GM12878 (cell line): Measurements from ENCODE around the gene DMRTB1. TPM values are rescaled to one million over a fixed set of nuclear protein-coding genes. Genes with fewer than 3 reads are reported as not detected.

ENCODE experiments used
- ATAC-seq: fragments of 200-7000 bp; cut with Tn5 transposase; 3 replicates; pipeline ENCODE4 v1.9.1; 2020; ENCODE audit warnings: mild to moderate bottlenecking, moderate library complexity
- BruUV-seq: library from RNA; stranded (reverse); fragments of 400-500 nt; replicated peaks from 2 replicates; lab custom pipeline; 2021; lab: Mats Ljungman, UMichigan
- CTCF ChIA-PET: fragments of 300-600 bp; sonication (Branson Sonifier 250); formaldehyde crosslinking; extraction: SDS; loops from one replicate; lab custom pipeline; 2021; ENCODE audit warnings: inconsistent platforms; lab: Yijun Ruan, JAX
- POLR2A ChIA-PET: fragments of 350-600 bp; formaldehyde crosslinking; extraction: SDS; loops from one replicate; lab custom pipeline; 2021; ENCODE audit warnings: inconsistent platforms; lab: Charles Lee
- RAD21 ChIA-PET: fragments of 300-600 bp; sonication (Branson Sonifier 250); formaldehyde crosslinking; loops from one replicate; lab custom pipeline; 2023; ENCODE audit warnings: antibody characterized with exemption; ENCODE audit not compliant: unreplicated experiment; lab: Charles Lee
- SMC1A ChIA-PET: fragments of 300-600 bp; sonication (Branson Sonifier 250); formaldehyde crosslinking; loops from one replicate; lab custom pipeline; 2023; ENCODE audit not compliant: unreplicated experiment, uncharacterized antibody; lab: Charles Lee
- DNase-seq: peaks from one replicate; pipeline ENCODE4 v3.0.0-alpha.2; 2011; ENCODE audit warnings: low read depth, low spot score
- FAIRE-seq: peaks from 3 replicates; lab custom pipeline; 2011; peaks lifted over from hg19 to GRCh38; lab: Jason Lieb, UNC
- H2AFZ ChIP-seq: 2 replicates; pipeline ENCODE4 v1.6.0; 2011; ENCODE audit warnings: low read depth, low read length, control low read depth; ENCODE audit not compliant: control insufficient read depth
- H3K27ac ChIP-seq: 2 replicates; pipeline ENCODE4 v1.5.1; 2011; ENCODE audit warnings: control low read depth; ENCODE audit not compliant: control insufficient read depth, insufficient read depth
- H3K27me3 ChIP-seq, 2 experiments: replicated peaks in 1 of 2; 2 replicates each; pipeline versions ENCODE4 v1.6.0 to v1.6.1; 2011; ENCODE audit warnings: low read length in 1 of 2; ENCODE audit not compliant: control insufficient read depth in 2 of 2, insufficient read depth in 2 of 2
- H3K36me3 ChIP-seq, 2 experiments: 2 replicates each; pipeline ENCODE4 v1.5.1; 2011; ENCODE audit warnings: low read length in 1 of 2; ENCODE audit not compliant: control insufficient read depth in 2 of 2, insufficient read depth in 2 of 2
- H3K4me1 ChIP-seq: 2 replicates; pipeline ENCODE4 v1.6.1; 2011; ENCODE audit warnings: mild to moderate bottlenecking, low read length, moderate library complexity, mixed read lengths; ENCODE audit not compliant: control insufficient read depth, insufficient read depth
- H3K4me2 ChIP-seq: 2 replicates; pipeline ENCODE4 v1.6.0; 2011; ENCODE audit warnings: control low read depth; ENCODE audit not compliant: control insufficient read depth, insufficient read depth
- H3K4me3 ChIP-seq: fragments of 200-600 bp; sonication (generic); 2 replicates; pipeline ENCODE4 v1.5.1; 2016
- H3K79me2 ChIP-seq: 2 replicates; pipeline ENCODE4 v1.6.0; 2011; ENCODE audit warnings: low read length; ENCODE audit not compliant: control insufficient read depth, insufficient read depth
- H3K9ac ChIP-seq: 2 replicates; pipeline ENCODE4 v1.8.0; 2011; ENCODE audit warnings: low read length, control low read depth, mixed read lengths; ENCODE audit not compliant: control insufficient read depth, insufficient read depth
- H3K9me3 ChIP-seq: replicated peaks from 3 replicates; pipeline ENCODE4 v1.5.1; 2011; ENCODE audit warnings: mild to moderate bottlenecking, low read length; ENCODE audit not compliant: control insufficient read depth, insufficient read depth
- H4K20me1 ChIP-seq: 2 replicates; pipeline ENCODE4 v1.6.0; 2011; ENCODE audit not compliant: control insufficient read depth, insufficient read depth
- KDM1A ChIP-seq: fragments of 200-600 bp; sonication (generic); IDR thresholded peaks from 2 replicates; pipeline ENCODE4 v1.6.1; 2016; ENCODE audit warnings: borderline replicate concordance
- KLF5 ChIP-seq: fragments of 450-650 bp; IDR thresholded peaks from 2 replicates; pipeline ENCODE4 v1.6.1; 2014; ENCODE audit warnings: mild to moderate bottlenecking; ENCODE audit not compliant: partially characterized antibody
- MYC ChIP-seq: IDR thresholded peaks from 2 replicates; pipeline ENCODE4 v1.6.1; 2011; ENCODE audit warnings: mild to moderate bottlenecking, low read length, moderate library complexity, inconsistent platforms; ENCODE audit not compliant: insufficient read depth, insufficient replicate concordance, insufficient read length, severe bottlenecking
- NR2F1 ChIP-seq: fragments of 450-650 bp; conservative IDR thresholded peaks from 2 replicates; pipeline ENCODE4 v1.6.1; 2017; ENCODE audit warnings: mild to moderate bottlenecking
- PAX5 ChIP-seq: IDR thresholded peaks from 2 replicates; pipeline ENCODE4 v1.6.1; 2011; ENCODE audit warnings: low read depth, low read length, borderline replicate concordance
- PBX3 ChIP-seq: IDR thresholded peaks from 2 replicates; pipeline ENCODE4 v1.6.1; 2011; ENCODE audit warnings: mild to moderate bottlenecking, low read depth, low read length, moderate library complexity; ENCODE audit not compliant: insufficient replicate concordance
- POU2F2 ChIP-seq: IDR thresholded peaks from 3 replicates; pipeline ENCODE4 v1.6.1; 2011; ENCODE audit warnings: low read depth, mild to moderate bottlenecking, low read length, borderline replicate concordance
- SMC3 ChIP-seq: IDR thresholded peaks from 2 replicates; pipeline ENCODE4 v1.6.1; 2011; ENCODE audit warnings: low read length, improper control_type of control experiment, borderline replicate concordance
- ZBTB4 ChIP-seq: fragments of 450-650 bp; formaldehyde crosslinking; IDR thresholded peaks from 2 replicates; pipeline ENCODE4 v1.4.0; 2022; ENCODE audit warnings: mild to moderate bottlenecking, moderate library complexity
- ZNF384 ChIP-seq: IDR thresholded peaks from 2 replicates; pipeline ENCODE4 v1.6.1; 2012; ENCODE audit warnings: low read depth, mild to moderate bottlenecking, low read length, improper control_type of control experiment, borderline replicate concordance
- WGBS: methylation state at CpG from one replicate; pipeline ENCODE4 v1.1.6; 2016; ENCODE audit warnings: low lambda C conversion rate; ENCODE audit not compliant: insufficient replicate concordance, insufficient coverage; ENCODE audit errors: missing lambda C conversion rate; 5-methylcytosine and 5-hydroxymethylcytosine counted together
- in situ Hi-C: fragments of 300-500 bp; cut with MboI; formaldehyde crosslinking; loops from 9 replicates; pipeline ENCODE4 v1.14.3; 2018; ENCODE audit warnings: mixed read lengths
- intact Hi-C: fragments of 100-400 bp; cut with micrococcal nuclease; formaldehyde crosslinking; loops from one replicate; pipeline ENCODE4 v1.14.2; 2022; ENCODE audit not compliant: unreplicated experiment
- polyA plus RNA-seq, 11 experiments: library from polyadenylated mRNA; depleted of rRNA in 4 of 11; unstranded in 6 of 11; stranded (reverse) in 5 of 11; fragments of >200 nt; fragmentation: Nextera tagmentation in 4 of 11; fragmentation: Illumina TruSeq in 1 of 11; extraction: Ambion mirVana in 4 of 11; extraction: Trizol in 1 of 11; gene quantifications; 1 replicate in 1 of 11; 2 replicates in 10 of 11; pipeline versions ENCODE4 v1.2.1 to v1.2.3, GENCODE V29; 2011 to 2016; ENCODE audit warnings: inconsistent platforms in 2 of 11, missing spikeins in 2 of 11, low read depth in 1 of 11
- total RNA-seq, 4 experiments: library from RNA; depleted of rRNA in 3 of 4; stranded (reverse); fragments of >200 nt in 3 of 4; fragmentation: Illumina TruSeq in 1 of 4; extraction: Trizol in 1 of 4; gene quantifications; 2 replicates each; pipeline versions ENCODE4 v1.2.1 to v1.2.3, GENCODE V29; 2013 to 2021

DMRTB1 gene
- total and polyA plus RNA-seq, 10 of the 15 experiments (the other 5 are each of a cell fraction or from before 2014, with no cell fraction given): not detected

GRCh38 chr1:53410100-53410541 lies 49.1 kb upstream of the DMRTB1 start (continued):
- TF ChIP-seq ZBTB4 (CRISPR knock-in tag) (no peak), PBX3 (no peak), POU2F2 (no peak), MYC (no peak), KLF5 (no peak), NR2F1 (no peak; the same call in 1 of the 2 replicates)

GRCh38 chr1:53410701-53411100 lies 48.5 kb upstream of the DMRTB1 start:
- in situ Hi-C loops (no loop called here), intact Hi-C loops (no loop called here)
- H3K36me3 ChIP-seq: no peaks in the 10 kb centered on the region
- TF ChIP-seq SMC3 (no peak), PAX5 (no peak), KDM1A (no peak), ZNF384 (no peak)
- FAIRE-seq (no peak), ATAC-seq (no peak), DNase-seq (no peak)
- H3K4me1 ChIP-seq: peaks cover 38% of the 10 kb centered on the region
- SMC1A ChIA-PET: interaction anchor here (1.4 to 4.9 kb wide), 3 partner anchors 13 to 132 kb away, joined by 3 to 25 read pairs (median 11); no protein-coding TSS in a partner anchor
- H3K27me3 ChIP-seq: no peaks in the 10 kb centered on the region
- H3K9ac ChIP-seq: no peak overlapping the region
- RAD21 ChIA-PET: interaction anchor here (2.4 to 3.0 kb wide), 3 partner anchors 15 to 18 kb away, joined by 12 to 17 read pairs (median 14); no protein-coding TSS in a partner anchor
- H3K9me3 ChIP-seq: no peaks in the 10 kb centered on the region
- 81% methylated on average over 8 of the region's 8 CpGs for WGBS
- H3K27ac ChIP-seq: no peak overlapping the region
- TSS peak; percentile 53 for BruUV-seq
- no peak overlapping the region for H2AFZ ChIP-seq
- POLR2A ChIA-PET: interaction anchor here (2.1 to 3.7 kb wide), 2 partner anchors 14 to 114 kb away, joined by 6 to 13 read pairs; no protein-coding TSS in a partner anchor
- H3K4me3 ChIP-seq: no peak overlapping the region
- H4K20me1 ChIP-seq: no peaks in the 10 kb centered on the region
- CTCF ChIA-PET: interaction anchor here (1.3 kb wide), 1 partner anchor 41 kb away, joined by 3 read pairs; no protein-coding TSS in a partner anchor
- H3K79me2 ChIP-seq: no peaks in the 10 kb centered on the region
- H3K4me2 ChIP-seq: no peak overlapping the region
